Occipital lobe (tissue), 2 donors: Measurements from ENCODE around the gene SPDYE3. TPM values are rescaled to one million over a fixed set of nuclear protein-coding genes. Genes with fewer than 3 reads are reported as not detected.
A peak's percentile ranks its signal among the peaks of the same experiment; 100 is the strongest.
"Not testable (repeated sequence)": the region's sequence is repeated elsewhere in the genome, so short reads cannot be mapped to it uniquely, and the experiment has no call there.

Source experiments
- DNase-seq: peaks from one replicate; lab custom pipeline; 2025; lab: John Stamatoyannopoulos, UW
- total RNA-seq: library from RNA; depleted of rRNA; stranded (reverse); fragments of >200 nt; gene quantifications from one replicate; pipeline ENCODE4 v1.2.3, GENCODE V29; 2014

SPDYE3 gene, protein sequence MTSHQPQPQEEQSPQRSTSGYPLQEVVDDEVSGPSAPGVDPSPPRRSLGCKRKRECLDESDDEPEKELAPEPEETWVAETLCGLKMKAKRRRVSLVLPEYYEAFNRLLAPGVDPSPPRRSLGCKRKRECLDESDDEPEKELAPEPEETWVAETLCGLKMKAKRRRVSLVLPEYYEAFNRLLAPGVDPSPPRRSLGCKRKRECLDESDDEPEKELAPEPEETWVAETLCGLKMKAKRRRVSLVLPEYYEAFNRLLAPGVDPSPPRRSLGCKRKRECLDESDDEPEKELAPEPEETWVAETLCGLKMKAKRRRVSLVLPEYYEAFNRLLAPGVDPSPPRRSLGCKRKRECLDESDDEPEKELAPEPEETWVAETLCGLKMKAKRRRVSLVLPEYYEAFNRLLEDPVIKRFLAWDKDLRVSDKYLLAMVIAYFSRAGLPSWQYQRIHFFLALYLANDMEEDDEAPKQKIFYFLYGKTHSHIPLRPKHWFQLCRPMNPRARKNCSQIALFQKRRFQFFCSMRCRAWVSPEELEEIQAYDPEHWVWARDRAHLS
- not detected for total RNA-seq

DNA sequence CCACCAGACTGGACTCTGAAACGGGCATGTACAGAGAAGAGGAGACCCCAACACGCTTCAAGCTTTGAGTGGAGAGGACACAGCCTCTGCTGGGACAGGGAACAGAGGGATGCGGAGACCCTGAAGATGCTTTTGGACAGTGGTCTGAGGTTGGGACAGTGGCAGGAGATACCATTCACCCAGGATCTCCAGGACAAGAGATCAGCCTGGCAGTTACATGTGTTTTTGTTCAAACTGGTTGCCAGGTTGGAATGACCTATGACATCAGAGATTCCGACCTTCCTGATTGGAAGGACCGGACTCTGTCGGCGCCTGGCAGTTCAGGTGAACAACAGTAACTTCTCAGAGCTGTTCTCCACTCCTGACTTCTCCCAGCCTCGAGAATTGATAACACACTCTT, at the start of gene SPDYE3:
Gene SPDYE3, plus strand, starts transcription at position 301 of the 400 bp plus-strand sequence. CDS start 184 bp downstream, outside the sequence.
- not testable (repeated sequence) for DNase-seq

DNA sequence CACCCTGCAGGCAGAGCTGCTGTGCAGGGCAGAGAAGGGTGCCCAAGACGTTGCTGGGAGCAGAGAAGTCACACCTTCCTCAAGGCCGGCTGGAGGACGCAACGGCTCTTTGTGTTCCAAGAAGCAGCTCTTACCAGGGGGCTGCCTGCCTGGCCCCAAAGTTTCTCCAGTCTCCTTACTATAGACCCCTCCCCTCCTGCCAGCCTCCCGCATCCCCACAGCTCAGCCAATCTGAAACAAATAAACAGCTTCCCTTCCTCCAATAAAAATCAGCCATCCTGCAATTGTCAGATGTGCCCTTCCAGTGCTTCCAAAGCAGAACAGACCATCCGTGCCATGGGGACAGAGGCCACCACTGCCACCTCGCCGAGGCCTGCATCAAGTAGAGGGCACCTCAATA, 47.5 kb upstream of the SPDYE3 start:
- not testable (repeated sequence) for DNase-seq

DNA sequence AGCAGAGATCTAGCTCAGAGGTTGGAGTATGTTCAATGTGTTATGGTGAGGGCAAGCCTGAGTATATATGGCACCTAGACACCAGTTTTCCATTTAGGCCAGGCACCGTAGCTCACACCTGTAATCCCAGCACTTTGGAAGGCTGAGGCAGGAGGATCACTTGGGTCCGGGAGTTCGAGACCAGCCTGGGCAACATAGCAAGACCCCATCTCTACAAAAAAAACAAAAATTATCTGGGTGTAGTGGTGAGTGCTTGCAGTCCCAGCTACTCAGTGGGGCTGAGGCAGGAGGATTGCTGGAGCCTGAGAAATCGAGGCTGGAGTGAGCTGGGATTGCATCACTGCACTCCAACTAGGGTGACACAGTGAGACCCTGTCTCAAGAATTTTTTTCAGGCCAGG, 44.6 kb upstream of the SPDYE3 start:
- DNase-seq = not testable (repeated sequence)

DNA sequence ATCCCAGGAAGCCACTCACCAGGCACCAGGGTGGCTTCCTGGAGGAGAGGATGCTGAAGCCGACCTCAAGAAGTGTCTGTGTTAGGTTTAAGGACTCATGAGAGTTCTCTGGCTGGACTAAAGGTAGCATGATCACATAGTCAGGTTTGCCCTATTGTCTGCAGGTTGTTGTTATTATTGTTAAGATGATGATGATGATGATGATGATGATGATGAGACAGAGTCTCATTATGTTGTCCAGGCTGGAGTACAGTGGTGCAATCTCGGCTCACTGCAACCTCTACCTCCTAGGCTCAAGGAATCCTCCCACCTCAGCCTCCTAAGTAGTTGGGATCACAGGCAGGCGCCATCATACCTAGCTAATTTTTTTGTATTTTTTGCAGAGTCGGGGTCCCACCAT, 43.3 kb upstream of the SPDYE3 start:
- not testable (repeated sequence) for DNase-seq

DNA sequence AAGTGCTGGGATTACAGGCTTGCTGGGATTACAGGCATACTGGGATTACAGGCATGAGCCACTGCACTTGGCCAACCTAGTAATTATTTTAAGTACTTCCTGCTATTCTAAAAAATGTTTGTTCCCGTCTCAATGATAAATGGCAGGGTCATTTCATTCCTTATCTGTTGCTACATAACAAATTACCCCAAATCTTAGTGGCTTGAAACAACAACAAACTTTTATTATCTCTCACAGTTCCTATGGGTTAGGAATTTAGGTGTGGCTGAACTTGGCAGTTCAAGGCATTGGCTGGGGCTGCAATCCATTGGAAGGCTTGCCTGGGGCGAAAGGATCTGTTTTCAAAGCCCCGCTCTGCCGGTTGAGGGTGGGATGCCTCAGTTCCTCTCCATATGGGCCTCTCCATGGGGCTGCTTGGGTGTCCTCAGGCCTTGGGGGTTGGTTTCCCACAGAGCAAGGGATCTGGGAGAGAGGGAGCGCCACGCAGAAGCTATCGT, 42.8 kb upstream of the SPDYE3 start:
- not testable (repeated sequence) for DNase-seq

DNA sequence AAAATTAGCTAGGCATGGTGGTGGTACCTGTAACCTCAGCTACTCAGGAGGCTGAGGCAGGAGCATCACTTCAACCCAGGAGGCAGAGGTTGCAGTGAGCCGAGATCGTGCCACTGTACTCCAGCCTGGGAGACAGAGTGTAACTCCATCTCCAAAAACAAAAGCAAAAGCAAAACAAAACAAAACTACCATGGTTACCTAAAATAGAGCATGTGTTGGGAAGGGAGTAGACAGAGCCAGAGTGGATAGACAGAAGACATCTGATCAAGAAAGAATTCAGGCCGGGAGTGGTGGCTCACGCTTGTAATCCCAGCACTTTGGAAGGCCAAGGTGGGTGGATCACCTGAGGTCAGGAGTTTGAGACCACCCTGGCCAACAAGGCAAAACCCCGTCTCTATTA, 41.7 kb upstream of the SPDYE3 start:
- DNase-seq = not testable (repeated sequence)

DNA sequence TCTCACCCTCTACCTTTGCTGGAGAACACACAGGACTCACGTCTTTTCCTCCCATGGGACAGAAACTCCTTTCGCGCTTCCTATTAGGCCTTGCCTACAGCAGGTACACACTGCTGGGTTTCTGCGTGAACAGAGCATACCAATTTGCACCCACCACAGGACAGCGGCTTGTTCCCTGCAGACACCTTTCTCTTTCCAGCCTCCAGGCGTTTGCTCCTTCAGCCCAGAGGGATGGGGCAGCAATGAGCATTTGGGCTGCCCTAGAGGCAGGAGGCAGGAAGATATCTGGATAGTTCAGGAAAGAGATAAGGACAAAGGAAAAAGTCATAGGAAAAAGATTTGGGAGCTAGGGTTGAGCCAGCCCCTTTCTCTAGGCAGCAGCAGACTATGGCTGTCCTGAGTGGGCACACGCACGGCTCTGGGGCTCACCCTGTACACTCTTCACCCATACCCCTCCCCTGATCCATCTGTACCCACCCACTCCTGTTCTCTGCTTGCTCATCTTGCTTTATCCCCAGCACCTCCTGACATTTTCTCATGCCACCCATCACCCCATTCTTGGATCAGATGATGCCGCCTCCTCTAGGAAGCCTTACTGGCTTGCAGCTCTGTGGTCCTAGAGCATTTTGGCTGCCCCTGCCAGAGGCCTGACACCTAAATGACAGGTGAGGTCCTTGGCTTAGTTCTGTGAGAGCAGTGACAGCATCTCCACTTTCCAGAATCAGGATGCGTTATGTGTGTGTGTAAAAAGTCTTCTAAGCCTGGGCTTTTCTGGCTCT, 40.7 kb upstream of the SPDYE3 start:
- DNase-seq = no peak

DNA sequence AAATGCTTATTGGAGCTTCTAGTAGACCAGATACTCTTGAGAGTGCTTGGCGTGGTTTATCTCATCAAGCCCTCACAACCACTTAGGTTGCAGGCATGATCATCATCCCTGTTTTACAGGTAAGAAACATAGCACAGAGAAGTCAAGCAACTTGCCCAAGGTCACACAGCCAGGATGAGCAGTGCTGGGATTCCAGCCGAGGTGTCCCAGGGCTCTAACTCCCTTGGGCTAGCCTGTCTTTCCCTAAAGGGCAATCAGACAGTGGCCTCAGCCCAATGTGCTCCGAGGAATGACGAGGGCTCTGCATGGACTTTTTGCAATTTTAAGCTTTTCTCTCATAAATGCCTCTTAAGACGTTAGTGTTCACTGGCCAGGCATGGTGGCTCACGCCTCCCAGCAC, 39.9 kb upstream of the SPDYE3 start:
- DNase-seq = no peak

DNA sequence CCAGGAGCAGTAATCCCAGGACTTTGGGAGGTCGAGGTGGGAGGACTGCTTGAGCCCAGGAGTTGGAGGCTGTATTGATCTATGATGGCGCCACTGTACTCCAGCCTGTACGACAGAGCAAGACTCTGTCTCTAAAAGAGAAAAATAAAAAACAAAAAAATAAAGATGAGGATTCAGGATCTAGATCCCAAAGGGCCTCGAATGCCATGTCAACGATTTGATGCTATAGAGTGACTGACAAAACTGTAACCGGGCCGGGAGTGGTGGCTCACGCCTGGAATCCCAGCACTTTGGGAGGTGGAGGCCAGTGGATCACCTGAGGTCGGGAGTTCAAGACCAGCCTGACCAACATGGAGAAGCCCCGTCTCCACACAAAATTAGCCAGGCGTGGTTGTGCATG, 38.6 kb upstream of the SPDYE3 start:
- DNase-seq = not testable (repeated sequence)

DNA sequence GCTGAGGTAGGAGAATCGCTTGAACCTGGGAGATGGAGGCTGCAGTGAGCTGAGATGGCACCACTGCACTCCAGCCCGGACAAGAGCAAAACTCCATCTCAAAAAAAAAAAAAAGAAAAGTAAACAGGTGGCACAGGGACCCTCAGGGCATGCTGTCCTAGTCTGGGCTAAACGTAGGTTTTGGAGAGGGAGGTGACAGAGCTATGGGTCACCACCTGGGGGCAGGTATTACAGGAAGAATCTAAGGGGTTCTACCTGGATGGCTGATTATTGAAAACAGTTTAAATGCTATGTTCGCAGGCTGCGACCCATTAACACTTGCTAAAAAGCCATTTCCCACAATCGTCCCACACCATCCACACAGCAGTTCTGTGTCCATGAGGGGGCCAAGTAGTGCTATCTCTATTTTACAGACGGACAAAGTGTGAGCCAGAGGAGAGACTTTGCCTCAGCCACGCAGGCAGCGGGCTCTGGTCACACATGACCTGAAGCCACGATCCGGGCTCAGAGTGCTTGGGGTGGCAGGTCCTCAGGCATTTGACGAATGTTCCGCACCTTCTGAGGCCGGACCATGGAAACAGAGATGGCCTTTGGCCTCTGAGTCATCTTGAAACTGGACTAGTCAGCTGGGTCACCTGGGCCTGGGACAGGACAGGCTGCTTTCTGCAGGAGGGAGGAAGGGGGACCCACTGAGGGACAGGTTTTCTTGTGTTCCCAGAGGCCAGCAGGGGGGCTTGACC, 38.0 kb upstream of the SPDYE3 start:
- DNase-seq = not testable (repeated sequence)

DNA sequence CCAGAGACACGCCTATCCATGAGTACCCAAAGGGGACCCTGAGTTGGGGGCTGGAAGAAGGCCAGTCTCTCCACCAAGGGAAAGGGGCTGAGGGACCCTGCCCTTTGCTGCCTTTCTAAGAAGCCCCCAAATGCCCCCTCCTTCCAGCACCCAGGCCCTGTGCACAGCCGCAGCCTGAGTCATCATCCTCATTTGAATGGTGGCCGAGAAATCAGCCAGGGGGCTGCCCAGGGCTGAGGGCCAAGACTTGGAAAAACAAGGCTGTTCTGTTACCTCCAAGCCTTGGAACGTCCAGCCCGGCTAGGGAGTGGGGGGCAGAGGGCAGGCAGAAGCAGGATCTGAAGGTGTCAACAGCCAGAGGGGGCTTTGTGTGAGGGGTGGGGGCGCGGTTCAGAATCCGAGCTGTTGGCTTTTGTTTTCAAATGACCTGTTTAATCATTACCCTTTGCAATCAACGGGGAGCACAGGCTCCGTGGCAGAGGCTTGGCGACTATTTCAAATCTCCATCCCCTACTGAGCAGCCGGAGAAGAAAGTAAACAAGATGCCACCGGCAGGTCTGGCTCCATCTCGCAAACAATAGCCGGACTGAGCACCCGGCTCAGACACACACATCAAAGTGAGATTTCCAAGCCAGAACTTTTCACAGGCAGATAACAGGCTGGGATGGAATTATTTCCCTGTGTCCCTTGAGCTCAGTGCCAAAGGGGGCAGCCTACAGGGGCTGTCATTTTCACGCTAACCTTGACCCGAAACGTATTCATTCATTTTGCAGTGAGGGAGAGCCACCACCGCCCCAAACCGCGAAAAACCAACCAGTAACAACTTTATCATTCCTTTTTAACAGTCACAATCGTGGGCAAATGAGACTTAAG, 37.2 kb upstream of the SPDYE3 start:
- peak; percentile 13 for DNase-seq

DNA sequence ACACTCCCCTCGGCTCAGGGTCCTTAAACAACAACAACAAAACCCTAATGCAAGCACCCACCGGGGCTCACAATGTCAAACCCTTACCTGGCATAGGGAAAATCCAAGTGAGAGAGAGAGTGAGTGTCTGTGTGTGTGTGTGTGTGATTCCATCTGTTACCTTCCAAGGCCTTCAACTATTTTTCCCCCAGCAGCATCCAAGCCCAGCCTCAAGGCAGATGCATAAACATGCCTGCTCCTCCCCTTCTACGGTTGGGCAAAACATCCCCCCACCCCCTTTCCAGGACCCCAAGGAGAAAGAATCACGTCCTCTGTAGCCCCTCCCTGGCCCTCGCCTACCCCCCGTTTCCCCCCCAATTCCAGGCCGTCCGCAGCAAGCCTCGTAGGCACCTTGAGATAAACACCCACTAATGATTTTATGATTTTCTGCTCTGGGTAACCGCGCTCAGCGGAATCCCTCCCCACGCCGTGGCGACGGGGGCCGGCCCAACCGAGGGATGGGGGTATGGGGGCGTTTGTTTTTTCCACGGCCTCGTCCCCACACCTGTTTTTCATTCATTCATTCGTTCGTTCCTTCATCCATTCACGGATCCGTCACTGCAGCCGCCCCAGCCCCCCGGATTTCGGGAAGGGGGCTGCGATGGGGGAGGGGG, 36.4 kb upstream of the SPDYE3 start:
- DNase-seq = not testable (repeated sequence)

DNA sequence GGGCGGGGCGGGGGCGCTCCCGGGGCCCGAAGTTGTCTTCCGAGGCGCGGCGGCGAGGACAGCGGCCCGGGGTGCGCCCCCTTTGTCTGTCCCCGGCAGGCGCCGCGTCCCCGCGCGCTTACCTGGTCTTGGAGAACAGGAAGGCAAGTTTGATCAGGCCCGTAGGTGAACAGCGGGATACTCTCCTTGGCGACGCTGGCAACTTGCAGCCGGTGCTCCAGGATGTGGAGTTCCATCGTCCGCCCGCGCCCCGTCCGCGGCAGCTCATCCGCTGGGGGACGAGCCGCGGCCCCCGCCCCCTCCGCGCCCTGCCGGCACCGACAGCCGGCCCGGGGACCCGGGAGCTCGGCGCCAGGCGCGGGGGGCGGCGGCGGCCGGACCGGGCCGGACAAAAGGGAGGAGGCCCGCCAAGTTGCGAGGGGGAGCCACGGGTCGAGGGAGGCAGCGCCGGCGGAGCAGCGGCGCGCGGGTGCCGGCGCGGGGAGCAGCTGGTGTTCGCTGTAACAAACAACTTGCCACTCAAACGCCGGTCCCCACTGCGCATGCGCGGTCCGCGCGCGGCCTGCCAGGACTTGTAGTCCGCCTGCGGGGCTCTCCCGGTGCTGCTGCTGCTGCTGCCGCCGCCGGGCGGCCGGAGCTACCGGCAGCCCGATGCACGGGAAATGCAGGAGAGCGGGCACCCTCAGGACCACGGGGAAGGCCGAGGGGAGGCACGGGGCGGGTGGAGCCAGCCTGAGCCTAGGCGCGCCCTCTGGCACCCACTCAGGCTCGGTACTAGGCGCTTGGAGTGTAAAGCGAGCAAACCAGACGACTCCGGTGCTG, 35.6 kb upstream of the SPDYE3 start:
- DNase-seq = peak; percentile 95

DNA sequence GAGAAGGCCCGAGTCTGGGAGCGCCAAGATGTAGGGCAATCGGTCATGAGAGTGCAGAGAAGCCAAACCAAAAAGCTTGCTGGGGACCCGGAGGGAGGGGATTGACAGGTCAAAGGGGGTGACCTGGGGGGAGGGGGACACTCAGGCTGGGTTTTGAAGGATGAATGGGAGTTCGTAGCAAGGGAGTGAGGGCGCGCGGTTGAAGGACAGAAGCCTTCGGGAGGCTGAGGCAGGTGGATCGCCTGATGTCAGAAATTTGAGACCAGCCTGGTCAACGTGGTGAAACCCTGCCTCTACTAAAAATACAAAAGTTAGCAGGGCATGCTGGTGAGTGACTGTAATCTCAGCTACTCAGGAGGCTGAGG, 35.0 kb upstream of the SPDYE3 start:
- DNase-seq = not testable (repeated sequence)

DNA sequence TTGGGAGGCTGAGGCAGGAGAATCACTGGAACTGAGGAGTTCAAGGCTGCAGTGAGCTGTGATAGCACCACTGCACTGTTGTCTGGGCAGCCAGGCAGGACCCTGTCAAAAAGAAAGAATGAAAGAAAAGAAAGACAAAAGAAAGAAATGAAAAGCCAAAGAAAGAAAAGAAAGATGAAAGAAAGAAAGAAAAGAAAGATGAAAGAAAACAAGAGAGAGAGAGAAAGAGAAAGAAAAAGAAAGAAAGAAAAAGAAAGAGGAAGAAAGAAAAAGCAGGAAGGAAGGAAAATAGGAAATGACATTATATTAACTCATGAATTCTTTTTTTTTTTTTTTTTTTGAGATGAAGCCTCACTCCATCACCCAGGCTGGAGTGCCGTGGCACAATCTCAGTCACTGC, 32.4 kb upstream of the SPDYE3 start:
- DNase-seq = no peak

DNA sequence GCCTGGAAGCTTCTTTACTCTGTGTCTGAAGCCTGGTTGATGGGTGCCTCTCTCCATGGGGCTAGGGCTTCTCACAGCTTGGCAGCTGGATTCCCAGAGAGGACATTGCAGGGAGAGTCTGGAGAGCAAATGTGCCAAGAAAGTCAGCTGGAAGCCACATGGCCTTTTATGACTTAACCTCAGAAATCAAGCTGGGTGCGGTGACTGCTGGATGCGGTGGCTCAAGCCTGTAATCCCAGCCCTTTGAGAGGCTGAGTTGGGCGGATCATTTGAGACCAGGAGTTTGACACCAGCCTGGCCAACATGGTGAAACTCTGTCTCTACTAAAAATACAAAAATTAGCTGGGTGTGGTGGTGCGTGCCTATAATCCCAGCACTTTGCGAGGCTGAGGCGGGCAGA, 31.4 kb upstream of the SPDYE3 start:
- DNase-seq = not testable (repeated sequence)

DNA sequence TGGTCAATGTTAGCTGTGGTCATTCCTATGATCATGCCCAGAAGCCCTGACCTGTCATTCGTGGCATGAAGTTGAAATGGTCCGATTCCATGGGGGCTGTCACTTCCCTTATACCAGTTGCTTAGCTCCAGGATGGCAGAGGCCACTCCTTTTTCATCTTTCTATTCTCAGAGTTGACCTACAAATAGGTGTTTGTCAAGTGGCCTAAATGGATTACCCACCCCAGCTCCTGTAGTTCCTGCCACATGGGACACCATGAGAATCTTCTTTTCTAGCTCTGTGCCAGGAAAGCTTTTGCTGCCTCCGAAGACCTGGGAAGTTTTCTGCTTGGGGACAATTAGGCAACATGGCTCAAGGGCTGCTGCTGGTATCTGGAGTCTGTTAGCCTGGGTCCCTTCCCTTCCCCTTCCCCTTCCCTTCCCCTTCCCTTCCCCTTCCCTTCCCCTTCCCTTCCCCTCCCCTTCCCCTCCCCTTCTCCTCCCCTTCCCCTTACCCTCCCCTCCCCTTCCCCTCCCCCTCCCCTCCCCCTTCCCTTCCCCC, 25.4 kb upstream of the SPDYE3 start:
- DNase-seq = not testable (repeated sequence)

DNA sequence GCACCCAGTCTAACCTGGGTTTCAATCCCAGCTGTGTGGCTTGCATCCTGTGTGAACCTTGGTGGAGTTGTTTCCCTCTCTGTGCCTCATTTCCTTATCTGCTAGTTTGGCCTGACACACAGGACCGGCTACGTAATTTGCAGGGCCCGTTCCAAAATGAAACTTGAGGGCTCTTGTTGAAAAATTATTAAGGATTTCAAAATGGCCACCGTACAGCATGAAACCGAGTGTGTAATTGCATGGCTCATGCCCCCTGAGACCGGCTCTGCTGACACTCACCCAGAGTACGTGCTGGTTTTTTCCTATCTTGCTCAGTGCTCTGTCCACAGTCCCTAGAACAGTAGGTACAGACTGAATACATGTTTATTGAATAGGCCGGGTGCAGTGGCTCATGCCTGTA, 24.4 kb upstream of the SPDYE3 start:
- not testable (repeated sequence) for DNase-seq
